Measurements from ENCODE around the gene CDC42SE2. TPM values are rescaled to one million over a fixed set of nuclear protein-coding genes. Genes with fewer than 3 reads are reported as not detected.

Gene CDC42SE2
- total RNA-seq, 1 experiment from 2014 or later, result 23.2 TPM

DNA sequence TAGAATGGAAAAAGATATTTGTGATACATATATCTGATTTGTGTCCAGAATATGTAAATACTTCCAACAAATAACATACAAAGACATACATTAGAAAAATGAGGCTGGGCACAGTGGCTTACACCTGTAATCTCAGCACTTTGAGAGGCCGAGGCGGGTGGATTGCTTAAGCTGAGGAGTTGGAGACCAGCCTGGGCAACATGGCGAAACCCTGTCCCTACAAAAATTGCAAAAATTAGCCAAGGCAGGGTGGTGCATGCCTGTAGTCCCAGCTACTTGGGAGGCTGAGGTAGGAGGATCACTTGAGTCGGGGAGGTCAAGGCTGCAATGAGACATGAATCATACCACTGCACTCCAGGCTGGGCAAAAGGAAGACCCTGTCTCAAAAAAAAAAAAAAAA, 46.1 kb upstream of the CDC42SE2 start:
- Histone ChIP-seq H3K9ac (ENCODE audit: extremely low read depth, insufficient read length, low read length) (no peak overlapping the region), H4K91ac (ENCODE audit: insufficient read length, low read depth, low read length) (no peak overlapping the region), H4K5ac (ENCODE audit: insufficient read length, low read depth, low read length) (no peak overlapping the region), H3K4ac (ENCODE audit: low read depth, low read length) (no peak overlapping the region), H4K8ac (replicated peaks; ENCODE audit: insufficient read length, low read depth, low read length) (no peak overlapping the region), H2BK12ac (ENCODE audit: insufficient read length, low read depth, low read length) (no peak overlapping the region), H3K79me1 (ENCODE audit: insufficient read depth, low read depth, low read length, poor library complexity, severe bottlenecking) (no peaks in the 10 kb centered on the region), H2AFZ (ENCODE audit: low read length) (no peak overlapping the region), H2BK120ac (ENCODE audit: low read depth, low read length, poor library complexity, severe bottlenecking) (no peak overlapping the region), H3K23ac (ENCODE audit: insufficient read length, low read depth, low read length) (no peak overlapping the region), H2AK5ac (ENCODE audit: insufficient read length, low read length) (no peak overlapping the region), H3K9me3 (ENCODE audit: control insufficient read depth, low read depth, low read length) (no peaks in the 10 kb centered on the region), H4K20me1 (ENCODE audit: control insufficient read depth, insufficient read depth, insufficient read length) (no peaks in the 10 kb centered on the region), H2BK5ac (ENCODE audit: insufficient read length, low read length) (no peak overlapping the region), H3T11ph (ENCODE audit: low read length) (no peak overlapping the region), H3K14ac (ENCODE audit: insufficient read depth, low read length) (no peak overlapping the region), H3K23me2 (ENCODE audit: insufficient read length, low read depth, low read length, poor library complexity, severe bottlenecking) (no peaks in the 10 kb centered on the region), H3K27ac (ENCODE audit: insufficient read length, low read depth, low read length) (no peak overlapping the region), H3K79me2 (ENCODE audit: insufficient read depth, low read length) (no peaks in the 10 kb centered on the region; the same call in 1 of the 2 replicates), H3K18ac (ENCODE audit: insufficient read length, low read depth, low read length) (no peak overlapping the region), H3K4me1 (ENCODE audit: insufficient read depth, low read length) (no peaks in the 10 kb centered on the region), H3K56ac (ENCODE audit: insufficient read length, low read depth, low read length) (no peak overlapping the region), H3K27me3 (ENCODE audit: insufficient read depth, low read length) (no peaks in the 10 kb centered on the region), H2BK20ac (ENCODE audit: low read depth, low read length, poor library complexity, severe bottlenecking) (no peak overlapping the region), H3K4me2 (ENCODE audit: insufficient read depth, insufficient read length, low read length) (no peak overlapping the region), H2BK15ac (ENCODE audit: low read depth, low read length) (no peak overlapping the region)
- no CpG with 5 or more reads among the region's 4 CpGs for WGBS (ENCODE audit: extremely low coverage, insufficient read length, low lambda C conversion rate)
- H3K4me1 Mint-ChIP-seq, result no peaks in the 10 kb centered on the region
- TF ChIP-seq, protein P1, sequence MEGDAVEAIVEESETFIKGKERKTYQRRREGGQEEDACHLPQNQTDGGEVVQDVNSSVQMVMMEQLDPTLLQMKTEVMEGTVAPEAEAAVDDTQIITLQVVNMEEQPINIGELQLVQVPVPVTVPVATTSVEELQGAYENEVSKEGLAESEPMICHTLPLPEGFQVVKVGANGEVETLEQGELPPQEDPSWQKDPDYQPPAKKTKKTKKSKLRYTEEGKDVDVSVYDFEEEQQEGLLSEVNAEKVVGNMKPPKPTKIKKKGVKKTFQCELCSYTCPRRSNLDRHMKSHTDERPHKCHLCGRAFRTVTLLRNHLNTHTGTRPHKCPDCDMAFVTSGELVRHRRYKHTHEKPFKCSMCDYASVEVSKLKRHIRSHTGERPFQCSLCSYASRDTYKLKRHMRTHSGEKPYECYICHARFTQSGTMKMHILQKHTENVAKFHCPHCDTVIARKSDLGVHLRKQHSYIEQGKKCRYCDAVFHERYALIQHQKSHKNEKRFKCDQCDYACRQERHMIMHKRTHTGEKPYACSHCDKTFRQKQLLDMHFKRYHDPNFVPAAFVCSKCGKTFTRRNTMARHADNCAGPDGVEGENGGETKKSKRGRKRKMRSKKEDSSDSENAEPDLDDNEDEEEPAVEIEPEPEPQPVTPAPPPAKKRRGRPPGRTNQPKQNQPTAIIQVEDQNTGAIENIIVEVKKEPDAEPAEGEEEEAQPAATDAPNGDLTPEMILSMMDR (conservative IDR thresholded peaks at IDR 0.05), result no peak
- no peaks in the 10 kb centered on the region for H3K9me3 Mint-ChIP-seq
- no peaks in the 10 kb centered on the region; a peak in 1 of 7 replicates for H3K36me3 Mint-ChIP-seq (ENCODE audit: insufficient read depth in 1 of 3, low read depth in 3 of 3)
- no peaks in the 10 kb centered on the region for H3K27me3 Mint-ChIP-seq (ENCODE audit: low read depth)
- peak overlapping the region in 1 of 3 experiments; percentile 82; a peak in 1 of 7 replicates for H3K27ac Mint-ChIP-seq
- no peak overlapping the region for H3K4me3 Mint-ChIP-seq
- DNase-seq, result no peak
